Mesenchymal stem cell (in vitro differentiated cells and primary cell): ENCODE measurements around the gene TSC22D1.
A peak's percentile ranks its signal among the peaks of the same experiment; 100 is the strongest.

Experiments
- DNase-seq: peaks from one replicate; pipeline ENCODE4 v3.0.0-alpha.2; 2013
- H2AFZ ChIP-seq: one replicate; pipeline ENCODE4 v1.6.1; 2013; ENCODE audit warnings: low read depth, mild to moderate bottlenecking, control low read depth, inconsistent platforms, low read length, moderate library complexity
- H2AK5ac ChIP-seq: 2 replicates; pipeline ENCODE4 v1.6.1; 2013; ENCODE audit warnings: low read length, moderate library complexity, mild to moderate bottlenecking, inconsistent platforms; ENCODE audit not compliant: severe bottlenecking
- H2BK120ac ChIP-seq: one replicate; pipeline ENCODE4 v1.6.1; 2013; ENCODE audit warnings: low read depth, mild to moderate bottlenecking, inconsistent platforms, low read length, moderate library complexity
- H2BK12ac ChIP-seq, 2 experiments: one replicate each; pipeline ENCODE4 v1.6.1; 2013; ENCODE audit warnings: inconsistent platforms in 2 of 2, low read length in 2 of 2, mild to moderate bottlenecking in 2 of 2, moderate library complexity in 2 of 2, control low read depth in 1 of 2
- H2BK15ac ChIP-seq: one replicate; pipeline ENCODE4 v1.6.1; 2013; ENCODE audit warnings: mild to moderate bottlenecking, low read depth, inconsistent platforms; ENCODE audit not compliant: poor library complexity, severe bottlenecking
- H2BK5ac ChIP-seq: 2 replicates; pipeline ENCODE4 v1.6.1; 2013; ENCODE audit warnings: low read depth, mild to moderate bottlenecking, low read length, control low read depth, inconsistent platforms; ENCODE audit not compliant: poor library complexity, severe bottlenecking
- H3K14ac ChIP-seq, 2 experiments: one replicate each; pipeline ENCODE4 v1.6.1; 2013; ENCODE audit warnings: inconsistent platforms in 2 of 2, low read length in 2 of 2, control low read depth in 1 of 2, mild to moderate bottlenecking in 1 of 2, moderate library complexity in 1 of 2
- H3K18ac ChIP-seq, 2 experiments: one replicate each; pipeline ENCODE4 v1.6.1; 2013; ENCODE audit warnings: inconsistent platforms in 2 of 2, low read length in 2 of 2, control low read depth in 1 of 2, low read depth in 1 of 2, mild to moderate bottlenecking in 1 of 2
- H3K23ac ChIP-seq, 2 experiments: one replicate each; pipeline ENCODE4 v1.6.1; 2013; ENCODE audit warnings: inconsistent platforms in 2 of 2, low read length in 2 of 2, mild to moderate bottlenecking in 2 of 2, moderate library complexity in 2 of 2, control low read depth in 1 of 2
- H3K27ac ChIP-seq: 2 replicates; pipeline ENCODE4 v1.5.1; 2013; ENCODE audit warnings: mild to moderate bottlenecking, moderate library complexity, low read length, control low read depth, inconsistent platforms; ENCODE audit not compliant: poor library complexity, severe bottlenecking
- H3K27me3 ChIP-seq, 2 experiments: 2 replicates each; pipeline versions ENCODE4 v1.6.1 to v1.7.0; 2013; ENCODE audit warnings: low read length in 2 of 2, mild to moderate bottlenecking in 2 of 2, moderate library complexity in 2 of 2, control low read depth in 1 of 2, inconsistent platforms in 1 of 2; ENCODE audit not compliant: control insufficient read depth in 1 of 2, insufficient read depth in 1 of 2
- H3K36me3 ChIP-seq, 2 experiments: 2 replicates each; pipeline versions ENCODE4 v1.6.1 to v1.7.0; 2013; ENCODE audit warnings: low read length in 2 of 2, control low read depth in 1 of 2, inconsistent platforms in 1 of 2, low read depth in 1 of 2, mild to moderate bottlenecking in 1 of 2; ENCODE audit not compliant: insufficient read depth in 2 of 2, control insufficient read depth in 1 of 2
- H3K4ac ChIP-seq, 2 experiments: one replicate each; pipeline ENCODE4 v1.6.1; 2013; ENCODE audit warnings: inconsistent platforms in 2 of 2, low read length in 2 of 2, mild to moderate bottlenecking in 2 of 2, moderate library complexity in 2 of 2, control low read depth in 1 of 2, low read depth in 1 of 2
- H3K4me1 ChIP-seq: 2 replicates; pipeline ENCODE4 v1.6.1; 2013; ENCODE audit warnings: low read depth, low read length, control low read depth; ENCODE audit not compliant: control insufficient read depth, insufficient read depth
- H3K4me2 ChIP-seq: 2 replicates; pipeline ENCODE4 v1.6.1; 2013; ENCODE audit warnings: low read length, mild to moderate bottlenecking, inconsistent platforms; ENCODE audit not compliant: poor library complexity, severe bottlenecking
- H3K4me3 ChIP-seq, 2 experiments: 2 replicates each; pipeline versions ENCODE4 v1.5.1 to v1.7.0; 2013; ENCODE audit warnings: low read length in 2 of 2, mild to moderate bottlenecking in 2 of 2, control low read depth in 1 of 2, low read depth in 1 of 2; ENCODE audit not compliant: insufficient read depth in 1 of 2
- H3K79me1 ChIP-seq: replicated peaks from 2 replicates; pipeline ENCODE4 v1.6.1; 2013; ENCODE audit warnings: mild to moderate bottlenecking, control low read depth, low read length, inconsistent platforms; ENCODE audit not compliant: poor library complexity, severe bottlenecking
- H3K9ac ChIP-seq: 2 replicates; pipeline ENCODE4 v1.7.0; 2013; ENCODE audit warnings: mild to moderate bottlenecking, low read length, moderate library complexity
- H3K9me3 ChIP-seq: 2 replicates; pipeline ENCODE4 v1.7.0; 2013; ENCODE audit warnings: mild to moderate bottlenecking, low read length; ENCODE audit not compliant: control insufficient read depth
- H4K8ac ChIP-seq: one replicate; pipeline ENCODE4 v1.6.1; 2013; ENCODE audit warnings: inconsistent platforms, mild to moderate bottlenecking, low read length, moderate library complexity
- H4K91ac ChIP-seq: one replicate; pipeline ENCODE4 v1.6.1; 2013; ENCODE audit warnings: mild to moderate bottlenecking, low read length, inconsistent platforms
- WGBS: methylation state at CpG from one replicate; pipeline ENCODE4 v1.1.7; 2013; ENCODE audit warnings: mixed read lengths; 5-methylcytosine and 5-hydroxymethylcytosine counted together

TSC22D1 gene

GRCh38 chr13:44574466-44574855 is 1.7 kb downstream of the TSC22D1 start:
- no peak overlapping the region for H3K23ac ChIP-seq
- H3K79me1 ChIP-seq: no peaks in the 10 kb centered on the region
- peaks cover 14% of the 10 kb centered on the region for H3K4me1 ChIP-seq
- H2AK5ac ChIP-seq: no peak overlapping the region
- H3K14ac ChIP-seq: peak overlapping the region in 1 of 2 experiments; percentile 26
- H2BK120ac ChIP-seq: no peak overlapping the region
- DNase-seq: peak; percentile 33
- peak overlapping the region; percentile 4 to 79 for H3K4me3 ChIP-seq
- H3K18ac ChIP-seq: no peak overlapping the region
- H2BK12ac ChIP-seq: no peak overlapping the region
- no peak overlapping the region for H2BK15ac ChIP-seq
- H3K4ac ChIP-seq: no peak overlapping the region
- H3K36me3 ChIP-seq: peaks cover 9 to 33% of the 10 kb centered on the region in 2 experiments
- no peaks in the 10 kb centered on the region for H3K27me3 ChIP-seq
- no peak overlapping the region for H3K27ac ChIP-seq
- peak overlapping the region; percentile 54 for H3K4me2 ChIP-seq
- H3K9me3 ChIP-seq: no peaks in the 10 kb centered on the region
- H4K91ac ChIP-seq: no peak overlapping the region
- H4K8ac ChIP-seq: no peak overlapping the region
- 77% methylated on average over 1 of the region's 1 CpG for WGBS
- no peak overlapping the region for H2BK5ac ChIP-seq
- H2AFZ ChIP-seq: no peak overlapping the region
- H3K9ac ChIP-seq: peak overlapping the region; percentile 93

GRCh38 chr13:44573790-44574465 is 2.2 kb downstream of the TSC22D1 start:
- Histone ChIP-seq H3K4me1 (peaks cover 14% of the 10 kb centered on the region), H3K4me3 (peak overlapping the region; percentile 9 to 79), H4K91ac (no peak overlapping the region), H3K27me3 (no peaks in the 10 kb centered on the region), H2BK15ac (no peak overlapping the region), H3K14ac (no peak overlapping the region), H3K23ac (peak overlapping the region in 1 of 2 experiments; percentile 56), H3K27ac (no peak overlapping the region), H2BK12ac (no peak overlapping the region), H2BK5ac (no peak overlapping the region), H3K4ac (no peak overlapping the region), H3K18ac (peak overlapping the region in 1 of 2 experiments; percentile 18), H2AK5ac (no peak overlapping the region), H2BK120ac (no peak overlapping the region), H3K79me1 (no peaks in the 10 kb centered on the region), H3K36me3 (peaks cover 9 to 34% of the 10 kb centered on the region in 2 experiments), H3K9me3 (no peaks in the 10 kb centered on the region), H2AFZ (no peak overlapping the region), H3K9ac (peak overlapping the region; percentile 93), H4K8ac (no peak overlapping the region), H3K4me2 (peak overlapping the region; percentile 60)
- WGBS: 95% methylated on average over 4 of the region's 4 CpGs
- peak; percentile 50 for DNase-seq

GRCh38 chr13:44573071-44573470 is 3.1 kb downstream of the TSC22D1 start:
- Histone ChIP-seq H2AFZ (no peak overlapping the region), H3K9me3 (no peaks in the 10 kb centered on the region), H3K4me1 (peaks cover 14% of the 10 kb centered on the region), H2BK5ac (no peak overlapping the region), H2BK12ac (no peak overlapping the region), H4K91ac (no peak overlapping the region), H2BK120ac (no peak overlapping the region), H3K4ac (no peak overlapping the region), H3K27me3 (no peaks in the 10 kb centered on the region), H3K4me2 (peak overlapping the region; percentile 60), H3K9ac (peak overlapping the region; percentile 65), H3K14ac (peak overlapping the region in 1 of 2 experiments; percentile 1), H4K8ac (no peak overlapping the region), H3K4me3 (peak overlapping the region; percentile 54 to 79), H3K18ac (no peak overlapping the region), H3K23ac (peak overlapping the region in 1 of 2 experiments; percentile 56), H3K36me3 (peaks cover 9 to 40% of the 10 kb centered on the region in 2 experiments), H2BK15ac (no peak overlapping the region), H3K27ac (no peak overlapping the region), H3K79me1 (no peaks in the 10 kb centered on the region), H2AK5ac (no peak overlapping the region)
- DNase-seq: no peak
- WGBS: 70% methylated on average over 7 of the region's 7 CpGs

GRCh38 chr13:44566601-44567000 is 9.5 kb downstream of the TSC22D1 start:
- DNase-seq: no peak
- no peak overlapping the region for H3K23ac ChIP-seq
- H4K91ac ChIP-seq: no peak overlapping the region

More at GRCh38 chr13:44566601-44567000, 9.5 kb downstream of the TSC22D1 start:
- H3K27me3 ChIP-seq: no peaks in the 10 kb centered on the region
- no peak overlapping the region for H3K9ac ChIP-seq
- no peak overlapping the region for H2BK5ac ChIP-seq
- H2BK120ac ChIP-seq: no peak overlapping the region
- no peaks in the 10 kb centered on the region for H3K9me3 ChIP-seq
- H3K79me1 ChIP-seq: no peaks in the 10 kb centered on the region
- no peak overlapping the region for H2AK5ac ChIP-seq
- no peak overlapping the region for H2BK12ac ChIP-seq
- H2BK15ac ChIP-seq: no peak overlapping the region
- H3K36me3 ChIP-seq: peaks cover 3 to 35% of the 10 kb centered on the region in 2 experiments
- H4K8ac ChIP-seq: no peak overlapping the region
- H3K27ac ChIP-seq: no peak overlapping the region
- H2AFZ ChIP-seq: no peak overlapping the region
- H3K4me3 ChIP-seq: peak overlapping the region in 1 of 2 experiments; percentile 19
- H3K18ac ChIP-seq: no peak overlapping the region
- H3K14ac ChIP-seq: no peak overlapping the region
- H3K4me2 ChIP-seq: peak overlapping the region; percentile 6
- peaks cover 4% of the 10 kb centered on the region for H3K4me1 ChIP-seq
- no peak overlapping the region for H3K4ac ChIP-seq
